Keratinocyte (primary cell): ENCODE results near the gene HOXB8. TPM values are rescaled to one million over a fixed set of nuclear protein-coding genes. Genes with fewer than 3 reads are reported as not detected.

Experiments
- DNase-seq: peaks from one replicate; pipeline ENCODE4 v3.0.0-alpha.2; 2011; ENCODE audit warnings: low read depth, missing footprints, low spot score
- FAIRE-seq: peaks from 2 replicates; lab custom pipeline; 2011; peaks lifted over from hg19 to GRCh38; lab: Jason Lieb, UNC
- H2AFZ ChIP-seq: 2 replicates; pipeline ENCODE4 v1.6.0; 2012; ENCODE audit warnings: low read length, control low read depth, inconsistent platforms; ENCODE audit not compliant: control insufficient read depth
- H3K27ac ChIP-seq: 2 replicates; pipeline ENCODE4 v1.5.1; 2011; ENCODE audit warnings: low read length; ENCODE audit not compliant: control insufficient read depth, insufficient read depth
- H3K27me3 ChIP-seq: 3 replicates; pipeline ENCODE4 v1.6.0; 2011; ENCODE audit warnings: low read length; ENCODE audit not compliant: control insufficient read depth, insufficient read depth; ENCODE audit errors: extremely low read depth
- H3K36me3 ChIP-seq, 2 experiments: 2 replicates in 1 of 2; 3 replicates in 1 of 2; pipeline ENCODE4 v1.5.1; 2011; ENCODE audit warnings: low read length in 2 of 2, mild to moderate bottlenecking in 1 of 2; ENCODE audit not compliant: control insufficient read depth in 2 of 2, insufficient read depth in 2 of 2; ENCODE audit errors: extremely low read depth in 1 of 2
- H3K4me1 ChIP-seq: 3 replicates; pipeline ENCODE4 v1.5.1; 2011; ENCODE audit warnings: low read length; ENCODE audit not compliant: control insufficient read depth, insufficient read depth; ENCODE audit errors: extremely low read depth
- H3K4me2 ChIP-seq: 3 replicates; pipeline ENCODE4 v1.6.0; 2011; ENCODE audit warnings: low read depth, low read length; ENCODE audit not compliant: control insufficient read depth, insufficient read depth; ENCODE audit errors: extremely low read depth
- H3K4me3 ChIP-seq, 3 experiments: fragments of 200-600 bp in 1 of 3; sonication (generic) in 1 of 3; 2 replicates in 2 of 3; 3 replicates in 1 of 3; pipeline ENCODE4 v1.5.1; 2011 to 2016; ENCODE audit warnings: low read length in 3 of 3, mild to moderate bottlenecking in 3 of 3, control low read depth in 2 of 3, inconsistent platforms in 1 of 3, low read depth in 1 of 3, mixed read lengths in 1 of 3, mixed run types in 1 of 3, moderate library complexity in 1 of 3; ENCODE audit not compliant: control insufficient read depth in 2 of 3, insufficient read depth in 2 of 3; ENCODE audit errors: extremely low read depth in 1 of 3
- H3K79me2 ChIP-seq: 2 replicates; pipeline ENCODE4 v1.6.0; 2012; ENCODE audit warnings: low read length; ENCODE audit not compliant: control insufficient read depth, insufficient read depth
- H3K9ac ChIP-seq: 3 replicates; pipeline ENCODE4 v1.6.0; 2011; ENCODE audit warnings: low read length; ENCODE audit not compliant: control insufficient read depth, insufficient read depth; ENCODE audit errors: extremely low read depth
- H3K9me1 ChIP-seq: 3 replicates; pipeline ENCODE4 v1.6.0; 2011; ENCODE audit warnings: low read length; ENCODE audit not compliant: control insufficient read depth, insufficient read depth; ENCODE audit errors: extremely low read depth
- H3K9me3 ChIP-seq: 2 replicates; pipeline ENCODE4 v1.5.1; 2012; ENCODE audit warnings: low read depth, low read length; ENCODE audit not compliant: control insufficient read depth
- H4K20me1 ChIP-seq: 3 replicates; pipeline ENCODE4 v1.6.0; 2011; ENCODE audit warnings: low read length; ENCODE audit not compliant: control insufficient read depth, insufficient read depth; ENCODE audit errors: extremely low read depth
- EZH2 ChIP-seq: IDR thresholded peaks from one replicate; pipeline ENCODE4 v1.6.1; 2012; ENCODE audit warnings: inconsistent platforms, mild to moderate bottlenecking, low read length, moderate library complexity
- dilution Hi-C: fragments of 300-500 bp; cut with MboI; formaldehyde crosslinking; loops from one replicate; pipeline ENCODE4 v1.7.0; 2020; ENCODE audit warnings: low sequenced_read_pairs; ENCODE audit not compliant: extremely low pct_ligation_motif_present
- polyA plus RNA-seq, 5 experiments: library from polyadenylated mRNA; depleted of rRNA in 3 of 5; stranded (reverse) in 3 of 5; stranded (forward) in 1 of 5; unstranded in 1 of 5; fragments of >200 nt; gene quantifications; 1 replicate in 1 of 5; 2 replicates in 3 of 5; 3 replicates in 1 of 5; pipeline versions ENCODE4 v1.2.1 to v1.2.3, GENCODE V29; 2011 to 2012; ENCODE audit warnings: missing spikeins in 2 of 5, low read depth in 1 of 5, low replicate concordance in 1 of 5
- TF ChIP-seq, protein P1 (sequence below), 3 experiments: IDR thresholded peaks in 1 of 3; conservative IDR thresholded peaks in 1 of 3; optimal IDR thresholded peaks in 1 of 3; 2 replicates in 2 of 3; 3 replicates in 1 of 3; pipeline versions ENCODE3 to v1.5.1; 2011; ENCODE audit warnings: low read length in 3 of 3, mild to moderate bottlenecking in 3 of 3, moderate library complexity in 2 of 3, control low read depth in 1 of 3, inconsistent platforms in 1 of 3; ENCODE audit not compliant: insufficient read depth in 2 of 3; ENCODE audit errors: extremely low read depth in 1 of 3

Gene HOXB8
- polyA plus RNA-seq, 1 donor (not counting 4 experiments of a cell fraction or from before 2014, with no cell fraction given): not detected

DNA sequence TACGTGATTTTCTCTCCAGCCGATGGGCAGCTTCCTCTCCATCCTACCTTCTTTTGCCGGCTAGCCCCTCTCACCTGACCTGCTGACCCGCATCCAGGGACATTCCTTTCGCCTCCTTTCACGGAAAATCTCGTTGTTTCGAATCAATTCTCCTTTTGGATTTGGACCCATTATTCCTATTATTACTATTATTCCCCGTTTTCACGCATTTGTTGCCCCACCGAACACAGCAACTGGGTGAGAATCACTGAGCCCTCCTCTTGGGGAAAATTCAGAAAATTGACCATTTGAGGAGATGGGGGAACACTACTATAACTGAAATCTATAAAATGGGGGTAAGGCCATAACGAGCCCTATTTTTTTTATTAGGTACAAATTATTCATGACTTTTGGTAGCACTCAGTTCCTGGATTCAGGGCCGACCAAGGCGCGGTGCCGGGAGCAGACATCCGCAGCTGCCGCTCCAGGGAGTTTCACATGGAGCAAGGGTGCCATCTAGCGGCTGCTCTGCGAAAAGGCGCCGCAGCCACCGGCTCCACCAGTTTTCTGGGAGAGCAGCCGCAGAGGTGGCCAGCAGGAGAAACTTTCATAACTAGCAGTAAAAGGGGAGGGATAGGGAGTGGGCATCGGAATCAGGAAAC is 3.3 kb upstream of the HOXB8 start:
- H3K9ac ChIP-seq: no peak overlapping the region
- dilution Hi-C loops: no loop called here
- H3K9me3 ChIP-seq: no peaks in the 10 kb centered on the region
- H3K9me1 ChIP-seq: peaks cover 2% of the 10 kb centered on the region
- DNase-seq: no peak
- H3K27ac ChIP-seq: no peak overlapping the region
- no peaks in the 10 kb centered on the region for H3K36me3 ChIP-seq
- no peak overlapping the region for H3K4me3 ChIP-seq
- TF ChIP-seq, protein P1, sequence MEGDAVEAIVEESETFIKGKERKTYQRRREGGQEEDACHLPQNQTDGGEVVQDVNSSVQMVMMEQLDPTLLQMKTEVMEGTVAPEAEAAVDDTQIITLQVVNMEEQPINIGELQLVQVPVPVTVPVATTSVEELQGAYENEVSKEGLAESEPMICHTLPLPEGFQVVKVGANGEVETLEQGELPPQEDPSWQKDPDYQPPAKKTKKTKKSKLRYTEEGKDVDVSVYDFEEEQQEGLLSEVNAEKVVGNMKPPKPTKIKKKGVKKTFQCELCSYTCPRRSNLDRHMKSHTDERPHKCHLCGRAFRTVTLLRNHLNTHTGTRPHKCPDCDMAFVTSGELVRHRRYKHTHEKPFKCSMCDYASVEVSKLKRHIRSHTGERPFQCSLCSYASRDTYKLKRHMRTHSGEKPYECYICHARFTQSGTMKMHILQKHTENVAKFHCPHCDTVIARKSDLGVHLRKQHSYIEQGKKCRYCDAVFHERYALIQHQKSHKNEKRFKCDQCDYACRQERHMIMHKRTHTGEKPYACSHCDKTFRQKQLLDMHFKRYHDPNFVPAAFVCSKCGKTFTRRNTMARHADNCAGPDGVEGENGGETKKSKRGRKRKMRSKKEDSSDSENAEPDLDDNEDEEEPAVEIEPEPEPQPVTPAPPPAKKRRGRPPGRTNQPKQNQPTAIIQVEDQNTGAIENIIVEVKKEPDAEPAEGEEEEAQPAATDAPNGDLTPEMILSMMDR (optimal IDR thresholded peaks at IDR 0.05 in 1 of 3, IDR thresholded peaks at IDR 0.05 in 1 of 3, conservative IDR thresholded peaks at IDR 0.05 in 1 of 3; ENCODE audit: extremely low read depth in 1 of 3, insufficient read depth in 2 of 3, low read length in 3 of 3): peak; percentile 87 to 92 (median 91)
- TF ChIP-seq EZH2: peak; percentile 6
- no peak overlapping the region for H3K4me2 ChIP-seq
- peaks cover 99% of the 10 kb centered on the region for H3K27me3 ChIP-seq
- peaks cover 4% of the 10 kb centered on the region for H3K4me1 ChIP-seq
- FAIRE-seq: no peak
- no peaks in the 10 kb centered on the region for H3K79me2 ChIP-seq
- H2AFZ ChIP-seq: no peak overlapping the region
- no peaks in the 10 kb centered on the region for H4K20me1 ChIP-seq

DNA sequence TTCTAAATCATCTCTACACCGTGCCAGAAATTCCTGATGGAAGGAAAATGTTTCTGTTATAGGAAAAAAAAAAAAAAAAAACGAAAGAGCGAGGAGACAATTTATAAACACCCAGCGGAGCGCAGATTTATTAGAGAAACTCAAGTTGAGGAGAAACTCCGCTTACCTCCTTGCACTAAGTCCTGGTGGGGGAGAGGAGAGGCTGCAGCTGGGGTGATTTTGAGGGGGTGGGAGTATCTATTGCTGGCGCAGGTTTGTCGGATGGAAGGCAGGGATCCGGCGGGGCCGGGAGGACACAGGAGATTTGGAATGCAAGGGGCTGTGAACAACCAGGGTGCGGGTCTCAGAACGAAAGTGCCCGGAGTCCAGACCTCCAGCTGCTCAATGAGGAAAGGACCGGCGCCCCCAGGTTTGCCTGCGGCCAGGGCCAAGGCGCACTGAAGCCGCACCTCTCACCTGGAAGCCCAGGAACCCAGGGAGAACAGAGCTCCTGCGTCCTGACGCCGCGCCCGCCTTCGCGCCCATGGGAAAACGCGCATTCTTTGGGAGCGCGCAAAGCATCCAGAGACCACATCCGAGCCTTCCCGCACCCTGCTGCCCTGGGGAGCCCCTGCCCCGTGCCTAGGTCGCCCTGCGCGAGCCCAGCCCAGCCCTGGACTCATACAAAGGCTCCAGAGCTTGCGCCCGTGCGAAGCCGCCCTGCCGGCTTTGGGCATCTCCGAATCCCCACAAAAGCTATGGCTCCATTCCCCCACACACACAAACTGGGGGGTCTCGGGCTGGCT is 2.6 kb upstream of the HOXB8 start:
- Histone ChIP-seq H3K27me3 (peaks cover 99% of the 10 kb centered on the region), H3K4me3 (no peak overlapping the region)
- dilution Hi-C loops: no loop called here

More for the DNA sequence above, 2.6 kb upstream of the HOXB8 start:
- Histone ChIP-seq H3K9me3 (no peaks in the 10 kb centered on the region), H3K4me2 (no peak overlapping the region), H2AFZ (no peak overlapping the region), H3K36me3 (no peaks in the 10 kb centered on the region), H3K9ac (no peak overlapping the region), H3K27ac (no peak overlapping the region), H3K9me1 (peaks cover 2% of the 10 kb centered on the region), H3K79me2 (no peaks in the 10 kb centered on the region), H3K4me1 (peaks cover 4% of the 10 kb centered on the region), H4K20me1 (no peaks in the 10 kb centered on the region)
- FAIRE-seq: no peak
- DNase-seq: no peak
- TF ChIP-seq, protein P1 (optimal IDR thresholded peaks at IDR 0.05 in 1 of 3, IDR thresholded peaks at IDR 0.05 in 1 of 3, conservative IDR thresholded peaks at IDR 0.05 in 1 of 3; ENCODE audit: extremely low read depth in 1 of 3, insufficient read depth in 2 of 3, low read length in 3 of 3): no peak
- peak; percentile 98 for TF ChIP-seq EZH2
